ENCODE data around the gene MICAL2.
A peak's percentile ranks its signal among the peaks of the same experiment; 100 is the strongest.

The MICAL2 gene

DNA sequence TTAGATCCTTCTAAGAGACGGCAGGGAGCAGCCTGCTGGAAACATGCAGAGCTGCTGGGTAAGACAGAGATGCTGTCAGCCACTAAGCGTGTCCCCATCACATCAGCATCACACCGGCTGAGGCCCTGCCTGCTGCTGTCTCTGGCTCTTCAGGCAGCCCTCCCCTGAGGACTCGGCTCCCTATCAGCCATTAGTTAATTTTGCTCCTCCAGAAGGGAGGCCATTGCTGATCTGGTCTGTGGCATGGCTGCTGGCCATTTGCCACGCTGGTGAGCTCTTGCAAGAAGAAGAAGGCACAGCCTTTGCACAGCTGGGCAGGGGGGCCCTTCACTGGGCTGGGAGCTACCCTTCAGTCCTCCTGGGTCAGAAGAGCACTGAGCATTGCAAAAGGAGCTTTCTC lies 135.8 kb downstream of the MICAL2 start:
- no peak for DNase-seq (ENCODE audit: low read depth, low spot score)

DNA sequence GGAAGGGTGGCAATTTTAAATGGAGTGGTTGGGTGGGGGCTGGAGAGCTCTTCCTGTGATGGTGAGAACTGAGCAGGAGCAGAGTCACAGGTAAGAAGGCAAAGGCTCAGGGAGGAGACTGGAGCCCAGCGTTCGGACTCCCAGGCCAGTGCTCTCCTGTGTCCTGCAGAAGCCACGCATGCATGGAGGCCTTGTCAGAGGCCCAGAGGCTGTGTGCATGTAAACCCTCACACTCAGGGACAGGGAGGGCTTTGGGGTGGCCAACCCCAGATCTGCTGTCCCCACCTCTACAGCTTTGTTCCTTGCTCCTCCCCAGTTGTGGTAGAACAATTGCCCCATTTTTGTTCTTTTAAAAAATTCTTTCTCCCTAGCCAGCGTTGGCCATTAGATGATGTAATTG lies 136.6 kb downstream of the MICAL2 start:
- no peak for DNase-seq (ENCODE audit: low read depth, low spot score)

DNA sequence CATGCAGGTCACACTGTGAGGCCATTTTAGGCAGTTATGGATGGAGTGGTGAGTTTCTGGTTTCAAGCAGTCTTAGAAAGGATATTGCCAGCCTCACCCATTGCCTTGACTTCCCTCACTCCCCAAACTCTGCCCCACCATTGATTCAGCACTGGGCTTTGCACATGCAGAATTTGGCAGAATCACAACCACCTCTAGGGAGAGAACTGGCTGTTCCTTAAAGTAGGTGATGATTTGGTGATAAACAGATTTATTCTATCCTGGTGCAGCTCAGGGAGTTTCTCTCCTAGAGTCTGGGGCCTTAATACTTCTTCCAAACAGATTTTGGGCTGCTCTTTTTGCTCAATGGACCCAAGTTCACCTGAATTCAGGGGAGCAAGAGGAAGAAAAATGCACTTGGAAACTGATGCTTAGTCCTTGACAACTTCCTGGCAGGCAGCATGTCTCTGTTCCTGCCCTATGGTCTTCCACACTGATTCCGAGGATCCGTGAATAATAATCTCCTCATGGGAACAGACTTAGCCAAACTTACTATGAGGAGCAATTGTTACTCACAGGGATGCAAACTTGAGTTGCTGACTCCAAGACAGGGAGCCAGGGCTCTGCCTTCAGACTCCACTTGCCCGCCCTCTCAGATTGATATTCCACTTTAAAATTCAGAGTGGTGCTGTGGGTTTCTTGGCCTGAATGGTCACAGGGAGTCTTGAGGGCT lies 137.3 kb downstream of the MICAL2 start:
- no peak for DNase-seq (ENCODE audit: low read depth, low spot score)

DNA sequence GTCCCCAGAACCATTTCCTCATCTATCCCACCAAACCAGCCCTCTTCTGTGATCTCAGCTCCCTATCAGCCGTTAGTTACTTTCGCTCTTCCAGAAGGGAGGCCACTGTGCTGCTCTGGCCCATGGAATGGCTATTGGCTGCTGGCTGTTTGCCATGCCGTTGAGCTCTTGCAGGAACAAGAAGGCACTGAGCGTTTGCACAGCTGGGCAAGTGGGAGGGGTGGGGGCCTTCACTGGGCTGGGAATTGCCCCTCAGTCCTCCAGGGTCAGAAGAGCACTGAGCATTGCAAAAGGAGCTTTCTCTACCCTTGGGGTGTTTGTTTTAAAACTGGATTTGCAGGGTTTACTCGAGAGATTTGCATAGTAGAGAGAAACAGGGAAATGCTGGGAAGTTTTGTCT lies 137.9 kb downstream of the MICAL2 start:
- DNase-seq (ENCODE audit: low read depth, low spot score) = peak; percentile 49

DNA sequence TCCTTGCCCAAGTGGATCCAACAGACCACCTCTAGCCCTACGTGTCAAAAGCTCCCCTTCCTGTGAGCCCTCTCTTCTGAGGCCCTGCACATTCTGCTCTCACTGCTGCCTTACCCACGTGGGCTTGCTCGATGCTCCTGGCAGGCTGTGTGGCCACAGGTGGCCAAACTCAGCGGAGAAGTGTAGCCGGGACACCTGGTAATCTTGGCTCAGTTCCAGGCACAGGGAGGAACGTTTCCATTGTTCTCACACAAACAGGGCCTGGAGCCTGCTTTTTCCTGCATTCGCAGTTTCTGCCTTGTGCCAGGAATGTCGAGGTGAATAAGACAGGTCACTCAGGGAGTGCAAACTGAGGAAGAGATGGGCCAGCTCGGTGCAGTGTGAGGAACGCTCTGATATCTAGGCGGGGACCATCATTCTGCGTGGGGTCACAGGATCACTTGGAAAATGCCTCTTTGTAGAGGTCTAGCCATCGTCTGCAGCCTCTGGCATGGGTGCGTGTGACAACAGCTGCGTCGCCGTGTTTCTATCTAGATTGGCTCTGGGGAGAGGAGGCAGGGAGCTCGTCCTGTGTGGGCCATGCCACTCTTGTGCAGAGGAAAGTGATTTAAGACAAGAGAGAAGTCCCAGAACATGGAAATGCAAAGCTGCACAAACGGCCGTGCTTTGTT lies 139.3 kb downstream of the MICAL2 start:
- DNase-seq (ENCODE audit: low read depth, low spot score) = no peak

DNA sequence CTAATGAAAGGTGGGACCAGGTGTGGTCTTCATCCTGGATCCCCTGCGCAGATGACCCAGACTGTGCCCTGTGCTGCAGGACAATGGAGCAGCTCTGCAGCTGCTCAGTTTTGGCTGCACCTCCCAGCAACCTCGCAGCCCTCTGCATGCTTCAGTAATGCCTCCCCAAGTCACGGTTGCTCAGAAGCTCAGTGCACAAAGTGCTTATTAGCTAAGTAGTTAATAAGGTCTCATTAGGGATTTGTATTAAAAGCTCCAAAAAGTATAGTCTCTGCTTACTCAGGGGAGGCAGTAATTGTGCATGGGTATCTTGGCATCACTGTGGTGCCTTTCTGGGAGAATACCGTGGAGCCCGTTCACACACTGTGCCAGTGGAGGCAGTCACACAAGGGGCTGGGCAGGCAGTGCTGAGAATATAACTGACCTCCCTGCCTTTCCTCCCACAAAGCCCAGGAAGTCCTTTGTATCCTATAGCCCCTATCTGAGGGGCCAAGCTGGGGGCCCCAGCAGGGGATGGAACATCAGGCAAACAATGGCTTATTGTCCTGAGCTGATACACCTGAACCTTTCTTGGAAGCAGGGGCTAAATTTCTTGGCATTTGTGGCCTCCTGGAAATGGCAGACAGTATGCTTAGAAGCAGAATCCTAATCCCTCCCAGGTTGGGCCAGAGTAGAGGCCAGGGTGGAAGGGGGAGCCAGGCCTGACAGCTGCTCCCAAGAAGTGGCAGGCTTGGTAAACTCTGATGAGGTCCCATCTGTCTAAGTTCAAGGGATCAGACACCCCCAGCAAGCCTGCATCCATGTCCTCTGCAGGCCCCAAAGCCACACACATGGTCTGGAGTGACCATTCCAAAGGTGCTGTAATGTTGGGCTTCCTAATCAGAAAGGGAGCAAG lies 141.5 kb downstream of the MICAL2 start:
- no peak for DNase-seq (ENCODE audit: low read depth, low spot score)

DNA sequence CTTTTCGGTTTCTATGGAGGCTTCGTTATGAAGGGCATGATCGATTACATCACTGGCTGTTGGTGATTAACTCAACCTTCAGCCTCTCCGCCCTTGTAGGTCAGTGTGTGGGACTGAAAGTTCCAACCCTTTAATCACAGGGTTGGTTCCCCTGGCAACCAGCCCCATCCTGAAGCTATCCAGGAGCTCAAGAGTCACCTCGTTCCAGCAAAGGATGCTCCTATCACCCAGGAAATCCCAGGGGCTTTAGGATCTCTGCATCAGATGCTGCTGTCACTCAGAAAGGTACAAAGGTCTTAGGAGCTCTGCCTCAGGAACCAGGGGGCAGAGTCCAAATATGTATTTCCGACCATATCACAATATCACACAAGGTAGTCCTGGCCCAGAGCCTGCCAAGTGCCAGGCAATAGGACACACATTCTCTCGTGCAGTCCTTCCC lies 143.5 kb downstream of the MICAL2 start:
- DNase-seq (ENCODE audit: low read depth, low spot score) = no peak

DNA sequence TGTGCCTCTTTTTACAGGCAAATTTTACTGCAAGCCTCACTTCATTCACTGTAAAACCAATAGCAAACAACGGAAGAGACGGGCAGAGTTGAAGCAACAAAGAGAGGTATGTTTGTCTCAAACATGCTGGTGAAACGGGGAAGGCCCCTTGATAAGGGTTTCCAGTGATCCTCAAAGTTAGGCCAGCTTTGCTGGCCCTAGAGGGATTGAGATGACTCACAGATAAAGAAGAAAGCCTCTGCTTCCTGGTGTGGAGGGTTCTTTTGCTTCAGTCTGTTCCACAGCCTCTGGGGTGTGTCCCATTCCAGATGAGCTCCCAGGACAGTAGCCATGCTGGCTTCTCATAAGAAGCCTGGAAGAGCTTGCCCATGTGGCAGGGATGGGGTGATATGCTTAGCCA lies 148.1 kb downstream of the MICAL2 start:
- peak; percentile 46 for DNase-seq (ENCODE audit: low read depth, low spot score)

DNA sequence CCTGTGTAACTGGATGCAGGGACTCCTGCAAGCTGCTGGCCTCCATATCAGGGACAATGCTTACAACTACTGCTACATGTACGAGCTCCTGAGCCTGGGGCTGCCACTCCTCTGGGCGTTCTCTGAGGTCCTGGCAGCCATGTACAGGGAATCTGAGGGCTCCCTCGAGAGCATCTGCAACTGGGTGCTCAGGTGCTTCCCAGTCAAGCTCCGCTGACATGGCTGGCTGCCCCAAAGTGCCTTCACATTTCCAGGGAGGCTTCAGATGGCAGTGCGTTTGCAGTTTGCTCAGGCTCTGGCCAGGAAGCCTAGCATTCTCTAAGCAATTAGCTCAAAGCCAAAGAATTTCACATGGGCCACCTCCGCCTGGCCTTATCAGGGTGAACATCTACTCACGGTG lies 149.6 kb downstream of the MICAL2 start:
- no peak for DNase-seq (ENCODE audit: low read depth, low spot score)

DNA sequence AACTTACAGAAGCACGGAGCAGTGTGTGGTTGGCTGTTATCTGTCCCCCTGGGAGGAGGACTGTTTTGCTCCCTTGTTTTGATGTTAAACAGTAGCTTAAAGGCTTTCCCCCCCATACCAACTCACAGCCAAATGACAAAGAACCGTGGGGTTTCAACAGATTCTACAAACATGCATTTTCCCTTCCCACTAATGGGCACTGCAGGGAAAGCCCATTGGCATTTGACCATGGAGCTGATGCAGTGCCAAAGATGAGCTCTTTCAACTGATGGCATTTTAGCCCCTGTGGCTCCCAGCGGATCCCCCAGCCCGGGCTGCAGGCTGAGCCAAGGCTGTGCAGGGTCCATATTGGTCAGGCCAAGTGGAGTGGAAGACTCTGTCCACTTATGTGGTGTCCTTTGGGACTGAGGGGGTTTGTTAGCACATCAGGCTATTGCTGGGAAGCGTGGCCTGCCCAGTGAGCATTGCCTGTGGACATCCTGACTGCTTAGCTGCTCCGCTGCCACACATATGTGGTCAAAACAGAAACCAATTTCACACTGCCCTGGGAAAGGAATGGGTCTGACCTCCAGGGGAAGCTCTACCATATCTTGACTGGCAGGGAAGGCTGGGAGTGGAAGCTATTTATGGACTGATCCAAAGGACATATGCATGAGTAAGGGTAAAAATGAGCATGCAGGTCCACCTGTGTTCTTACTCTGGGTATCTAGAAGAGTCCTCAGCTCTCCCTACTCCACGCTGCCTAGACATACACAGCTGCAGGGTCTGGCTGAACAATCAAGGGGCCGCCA lies 150.5 kb downstream of the MICAL2 start:
- DNase-seq (ENCODE audit: low read depth, low spot score) = no peak

DNA sequence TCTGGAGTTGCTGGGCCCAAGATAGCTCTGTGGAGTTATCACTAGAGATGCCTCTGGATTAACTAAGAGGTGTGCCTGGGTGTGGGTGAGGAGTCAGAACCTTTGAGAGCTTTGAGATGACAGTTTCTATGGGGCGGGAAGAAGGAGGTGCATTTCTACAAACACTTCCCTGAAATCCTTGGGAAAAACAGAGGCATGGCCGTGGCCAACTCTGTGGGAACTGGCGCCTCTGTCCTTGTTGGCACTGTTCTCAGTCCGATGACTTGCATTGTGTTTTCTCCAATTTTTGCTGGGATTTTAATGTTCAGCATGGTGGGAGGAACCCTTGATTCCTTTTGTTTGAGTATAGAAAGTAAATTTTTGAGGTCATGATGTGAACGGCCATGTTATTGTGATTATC lies 151.2 kb downstream of the MICAL2 start:
- DNase-seq (ENCODE audit: low read depth, low spot score) = no peak

DNA sequence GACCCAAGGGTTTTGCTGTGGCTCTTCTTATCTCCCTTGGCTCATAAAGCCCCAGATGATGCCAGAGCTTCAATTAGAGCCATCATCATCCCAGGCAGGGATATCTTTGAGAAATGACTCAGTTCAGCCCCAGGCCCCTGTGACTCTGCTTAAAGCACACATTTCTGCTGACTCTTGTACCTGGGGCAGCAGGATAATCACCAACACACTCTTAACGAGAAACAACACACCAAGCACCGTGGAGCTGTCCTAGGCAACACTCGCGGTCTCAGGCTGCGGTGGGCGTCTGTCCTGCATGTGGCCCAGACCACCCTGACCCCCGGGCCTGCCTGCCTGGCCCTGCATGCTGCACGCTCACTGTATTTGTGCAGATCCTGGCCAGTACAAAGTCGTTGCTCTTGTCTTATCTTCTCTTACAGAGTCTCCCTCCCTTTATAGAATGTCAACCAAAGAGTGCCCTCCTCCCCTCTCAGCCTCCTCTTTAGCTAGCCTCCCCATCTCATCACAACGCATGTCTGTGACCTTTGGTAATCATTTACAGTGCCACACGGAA lies 152.8 kb downstream of the MICAL2 start:
- DNase-seq (ENCODE audit: low read depth, low spot score) = no peak

DNA sequence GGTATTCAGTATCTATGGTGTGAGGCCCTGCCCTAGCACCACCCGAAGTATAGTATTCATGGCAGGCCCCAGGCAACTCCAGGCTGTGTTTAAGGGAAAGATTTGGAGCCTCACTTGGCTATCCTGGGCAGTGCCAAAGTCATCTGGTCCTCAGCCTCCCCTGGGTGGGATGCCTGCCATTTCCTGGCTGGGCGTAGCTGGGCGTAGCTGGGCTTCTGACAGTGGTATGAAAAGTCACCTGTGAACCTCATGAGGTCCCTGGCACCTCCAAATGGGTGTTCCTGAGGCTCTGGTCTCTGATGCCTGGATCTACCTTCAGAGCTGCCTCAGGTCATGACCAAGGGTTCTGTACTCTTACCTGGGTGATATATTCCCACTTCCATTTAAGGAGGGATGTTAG lies 154.0 kb downstream of the MICAL2 start:
- DNase-seq (ENCODE audit: low read depth, low spot score) = no peak

DNA sequence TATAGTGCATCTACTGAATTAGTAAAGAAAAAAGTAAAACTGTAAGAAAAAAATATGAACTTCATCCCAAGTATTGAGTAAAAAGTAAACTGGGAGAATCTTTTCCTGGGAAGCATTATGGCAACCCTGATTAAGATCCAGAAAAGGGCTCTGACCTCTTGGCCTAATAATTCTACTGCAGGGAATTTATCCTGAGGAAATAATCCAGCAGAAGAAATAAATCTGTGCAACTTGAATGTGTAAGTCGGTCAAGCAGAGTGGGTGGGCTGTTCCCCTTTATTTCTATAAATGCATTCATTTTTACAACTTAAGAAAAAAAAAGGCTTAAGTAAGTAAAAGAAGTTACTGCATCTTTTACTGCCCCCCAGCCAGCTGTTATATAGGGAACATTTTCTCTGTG lies 155.7 kb downstream of the MICAL2 start:
- DNase-seq (ENCODE audit: low read depth, low spot score) = no peak

DNA sequence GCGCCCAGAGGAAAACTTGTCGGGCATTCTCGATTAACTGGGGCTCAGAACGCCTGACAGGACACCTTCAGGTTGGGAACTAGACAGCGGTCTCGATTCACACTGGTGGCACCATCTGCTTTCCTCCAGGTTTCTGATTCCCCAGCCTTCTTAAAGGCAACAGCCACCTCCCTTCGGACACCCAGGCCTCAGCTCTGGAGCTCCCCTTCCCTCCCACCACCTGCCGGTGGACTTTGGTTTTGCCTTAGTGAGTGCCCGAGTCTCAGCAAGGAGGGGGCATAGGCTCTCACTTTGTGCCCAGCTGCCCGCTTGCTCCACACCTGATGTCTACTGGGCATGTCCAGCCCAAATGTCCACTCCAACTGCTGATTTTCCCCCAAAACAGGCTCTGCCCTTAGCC lies 156.6 kb downstream of the MICAL2 start:
- DNase-seq (ENCODE audit: low read depth, low spot score) = no peak

DNA sequence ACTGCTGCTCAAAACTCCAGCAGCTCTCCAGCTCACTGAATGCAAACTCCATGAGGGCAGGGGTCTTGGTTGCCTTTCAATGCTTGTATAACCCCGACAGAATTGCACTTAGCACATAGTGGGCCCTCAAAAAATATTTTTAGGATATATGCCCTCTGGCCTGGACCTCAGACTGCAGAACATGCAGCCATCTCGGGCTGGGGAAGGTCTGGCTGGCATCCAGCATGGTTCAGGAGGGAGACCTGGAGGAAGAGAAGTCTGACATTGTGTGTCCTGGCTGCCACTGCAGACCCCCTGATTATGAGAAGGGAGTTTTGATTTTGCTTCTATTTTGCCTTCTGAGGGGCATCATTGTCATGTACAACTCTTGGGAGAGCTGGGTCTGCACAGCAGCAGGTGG lies 157.5 kb downstream of the MICAL2 start:
- DNase-seq (ENCODE audit: low read depth, low spot score) = no peak

DNA sequence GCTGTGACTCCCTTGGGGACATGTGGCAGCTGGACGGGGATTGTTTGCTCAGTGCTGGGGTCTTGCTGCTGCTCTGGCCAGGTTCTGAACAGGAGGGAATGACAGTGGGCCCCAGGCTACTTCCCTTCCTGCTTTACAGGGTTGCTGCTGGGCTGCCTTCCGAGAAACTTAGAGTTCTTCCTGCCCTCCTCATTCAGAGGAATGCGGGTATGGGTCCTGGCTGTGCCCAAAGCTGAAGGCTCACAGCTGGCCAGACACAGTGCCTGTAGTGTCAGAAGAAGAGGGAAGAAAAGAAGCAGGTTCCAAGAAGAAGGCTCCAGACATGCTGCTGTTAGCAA lies 158.7 kb downstream of the MICAL2 start:
- DNase-seq (ENCODE audit: low read depth, low spot score) = no peak

DNA sequence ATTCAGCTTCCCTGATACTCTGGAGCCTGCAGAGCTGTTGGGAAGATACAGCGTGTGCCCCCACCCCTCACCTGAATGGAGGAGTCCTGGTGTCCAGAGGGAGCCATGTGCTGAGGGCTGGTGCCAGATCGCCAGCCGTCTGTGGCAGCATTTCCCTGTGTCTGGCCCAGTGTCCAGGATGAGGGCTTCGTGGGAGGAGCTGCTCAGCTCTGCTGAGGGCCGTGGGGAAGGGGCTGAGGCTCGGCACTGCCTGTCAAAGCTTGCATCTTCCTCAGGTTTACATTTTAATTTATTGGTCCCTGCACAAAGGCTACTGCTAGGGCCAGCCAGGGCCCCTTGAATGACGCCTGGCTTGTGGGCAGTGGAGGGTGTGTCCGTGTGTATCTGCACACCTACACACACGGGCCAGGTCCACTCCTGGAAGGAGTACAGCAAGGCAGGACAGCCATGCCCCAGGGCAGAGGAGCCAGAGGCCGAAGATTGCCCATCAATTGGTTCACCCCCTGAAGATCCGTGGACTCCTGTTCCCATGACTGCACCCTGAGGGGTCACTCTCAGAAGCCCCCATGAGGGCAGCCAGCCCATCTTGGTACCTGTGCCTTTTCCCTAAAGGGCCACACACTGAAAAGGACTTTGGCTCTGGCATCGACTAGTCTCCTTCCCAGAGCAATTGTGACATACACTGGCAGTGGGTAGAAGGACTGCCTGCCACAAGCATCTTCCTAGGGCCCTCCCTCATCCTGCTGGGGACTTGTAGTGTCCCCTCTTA lies 159.2 kb downstream of the MICAL2 start:
- no peak for DNase-seq (ENCODE audit: low read depth, low spot score)

DNA sequence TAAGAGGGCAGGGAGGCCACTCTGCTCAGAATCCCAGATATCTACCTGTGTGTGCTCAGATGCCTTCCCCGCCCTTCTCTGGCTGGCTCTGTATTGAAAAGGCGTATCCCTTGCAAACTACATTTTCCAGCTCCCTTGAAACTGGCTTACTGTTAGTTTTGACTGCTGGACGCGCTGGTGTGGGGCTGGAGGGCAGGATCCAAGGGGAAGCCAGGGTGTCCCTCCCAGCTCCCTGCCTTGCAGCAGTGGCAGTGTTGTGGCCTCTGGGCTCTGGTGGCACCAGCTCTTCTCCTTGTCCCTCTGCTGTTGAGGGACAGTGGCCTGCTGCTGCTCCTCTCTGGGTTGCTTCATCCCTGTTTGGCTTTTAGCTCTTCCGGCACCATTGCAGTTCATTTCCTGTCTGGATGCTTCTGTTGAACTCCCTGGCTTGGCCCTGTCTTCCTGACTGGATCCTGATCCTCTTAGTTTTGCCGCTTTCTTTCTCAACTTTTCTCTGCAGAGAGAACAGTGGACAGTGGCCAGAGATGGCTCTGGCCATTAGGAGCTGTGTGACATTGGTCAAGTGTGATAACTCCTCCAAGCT lies 159.9 kb downstream of the MICAL2 start:
- DNase-seq (ENCODE audit: low read depth, low spot score) = no peak

DNA sequence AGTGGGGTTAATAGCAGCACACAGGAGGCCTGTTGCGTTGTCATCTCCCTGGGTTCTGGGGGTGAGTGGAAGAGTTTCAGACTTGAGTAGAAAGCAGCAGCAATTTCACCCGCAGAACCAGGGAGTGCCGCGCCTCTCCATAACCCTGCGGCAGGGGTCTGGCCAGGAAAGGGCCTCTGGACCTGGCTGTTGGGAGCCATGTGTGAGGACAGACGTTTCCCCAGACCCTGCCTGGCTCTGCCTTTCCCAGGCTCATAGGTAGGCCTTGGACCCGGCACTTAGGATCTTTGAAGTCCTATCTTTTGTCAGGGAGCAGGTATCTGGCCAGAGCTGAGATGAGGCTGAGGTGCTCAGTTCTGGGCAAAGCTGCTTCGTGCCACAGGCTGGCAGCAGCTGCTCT lies 160.4 kb downstream of the MICAL2 start:
- no peak for DNase-seq (ENCODE audit: low read depth, low spot score)
